Activated CD8-positive, alpha-beta memory T cell treated with anti-CD3 and anti-CD28 coated beads, Interleukin-2, amount 10 ng/mL, durations not matched to agents 7 days and 5 days (primary cell): Measurements from ENCODE around the gene ZCWPW1. TPM values are rescaled to one million over a fixed set of nuclear protein-coding genes. Genes with fewer than 3 reads are reported as not detected.
"Not testable (repeated sequence)": the region's sequence is repeated elsewhere in the genome, so short reads cannot be mapped to it uniquely, and the experiment has no call there.

Source experiments
- ATAC-seq: fragments of 150-1000 bp; cut with Tn5 transposase; one replicate; pipeline ENCODE4 v1.10.0; 2021; ENCODE audit warnings: moderate library complexity
- CTCF ChIA-PET: fragments of 350-600 bp; sonication (Branson Sonifier 250); formaldehyde crosslinking; loops from one replicate; lab custom pipeline; 2021; ENCODE audit warnings: antibody characterized with exemption; lab: Charles Lee
- DNase-seq: peaks from one replicate; pipeline ENCODE4 v3.0.0-alpha.2; 2020
- H3K27ac Mint-ChIP-seq: one replicate; pipeline ENCODE4 v1.8.0; 2021; ENCODE audit warnings: mild to moderate bottlenecking, mixed read lengths
- H3K27me3 Mint-ChIP-seq: one replicate; pipeline ENCODE4 v1.8.0; 2021; ENCODE audit warnings: mixed read lengths
- H3K36me3 Mint-ChIP-seq: one replicate; pipeline ENCODE4 v1.8.0; 2021; ENCODE audit warnings: mild to moderate bottlenecking, mixed read lengths
- H3K4me1 Mint-ChIP-seq: one replicate; pipeline ENCODE4 v1.8.0; 2021; ENCODE audit warnings: mixed read lengths
- H3K4me3 Mint-ChIP-seq: one replicate; pipeline ENCODE4 v1.8.0; 2021; ENCODE audit warnings: mild to moderate bottlenecking, moderate library complexity, mixed read lengths
- H3K9me3 Mint-ChIP-seq: one replicate; pipeline ENCODE4 v1.8.0; 2022; ENCODE audit warnings: low read depth, mixed read lengths
- total RNA-seq, 2 experiments: library from RNA; stranded (reverse); gene quantifications; one replicate each; pipeline ENCODE4 v1.2.3, GENCODE V29; 2021

ZCWPW1 gene
- total RNA-seq, 2 experiments from 2014 or later = 2.6 to 3.3 TPM

- H3K4me1 Mint-ChIP-seq = peaks cover 66% of the 10 kb centered on the region
- CTCF ChIA-PET = no interaction called here
Measured at GRCh38 chr7:100370303-100370702, 58.2 kb downstream of the ZCWPW1 start.

DNA sequence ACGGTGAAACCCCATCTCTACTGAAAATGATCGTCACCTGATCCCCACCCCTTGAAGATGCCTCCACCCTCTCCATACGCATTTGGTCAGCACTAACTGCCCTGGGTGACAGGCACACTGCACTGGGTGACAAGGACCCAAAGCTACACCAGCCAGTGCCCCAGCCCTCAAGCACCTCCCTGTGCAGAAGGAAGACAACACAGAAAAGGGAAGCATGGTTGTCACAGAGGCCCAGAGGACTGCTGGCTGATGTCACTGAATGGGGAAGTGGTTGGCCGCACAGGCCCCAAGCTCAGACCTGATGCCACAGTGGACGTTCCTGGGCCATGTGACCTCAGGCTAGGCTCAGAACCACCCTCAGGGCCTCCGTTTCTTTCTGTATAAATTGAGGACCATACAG is 59.4 kb downstream of the ZCWPW1 start:
- Mint-ChIP-seq H3K4me3 (no peak overlapping the region), H3K27me3 (no peaks in the 10 kb centered on the region), H3K9me3 (no peaks in the 10 kb centered on the region), H3K4me1 (peaks cover 65% of the 10 kb centered on the region), H3K36me3 (peaks cover 13% of the 10 kb centered on the region), H3K27ac (peak overlapping the region; percentile 86)
- CTCF ChIA-PET = interaction anchor here (1.7 kb wide), 1 partner anchor 336 kb away, joined by 4 read pairs; the partner anchor contains the start of gene POP7
- no peak for ATAC-seq
- no peak for DNase-seq

More at GRCh38 chr7:100370303-100370702, 58.2 kb downstream of the ZCWPW1 start:
- Mint-ChIP-seq H3K4me3 (no peak overlapping the region), H3K27me3 (no peaks in the 10 kb centered on the region), H3K9me3 (no peaks in the 10 kb centered on the region), H3K36me3 (peaks cover 4% of the 10 kb centered on the region), H3K27ac (no peak overlapping the region)
- ATAC-seq (no peak), DNase-seq (no peak)

DNA sequence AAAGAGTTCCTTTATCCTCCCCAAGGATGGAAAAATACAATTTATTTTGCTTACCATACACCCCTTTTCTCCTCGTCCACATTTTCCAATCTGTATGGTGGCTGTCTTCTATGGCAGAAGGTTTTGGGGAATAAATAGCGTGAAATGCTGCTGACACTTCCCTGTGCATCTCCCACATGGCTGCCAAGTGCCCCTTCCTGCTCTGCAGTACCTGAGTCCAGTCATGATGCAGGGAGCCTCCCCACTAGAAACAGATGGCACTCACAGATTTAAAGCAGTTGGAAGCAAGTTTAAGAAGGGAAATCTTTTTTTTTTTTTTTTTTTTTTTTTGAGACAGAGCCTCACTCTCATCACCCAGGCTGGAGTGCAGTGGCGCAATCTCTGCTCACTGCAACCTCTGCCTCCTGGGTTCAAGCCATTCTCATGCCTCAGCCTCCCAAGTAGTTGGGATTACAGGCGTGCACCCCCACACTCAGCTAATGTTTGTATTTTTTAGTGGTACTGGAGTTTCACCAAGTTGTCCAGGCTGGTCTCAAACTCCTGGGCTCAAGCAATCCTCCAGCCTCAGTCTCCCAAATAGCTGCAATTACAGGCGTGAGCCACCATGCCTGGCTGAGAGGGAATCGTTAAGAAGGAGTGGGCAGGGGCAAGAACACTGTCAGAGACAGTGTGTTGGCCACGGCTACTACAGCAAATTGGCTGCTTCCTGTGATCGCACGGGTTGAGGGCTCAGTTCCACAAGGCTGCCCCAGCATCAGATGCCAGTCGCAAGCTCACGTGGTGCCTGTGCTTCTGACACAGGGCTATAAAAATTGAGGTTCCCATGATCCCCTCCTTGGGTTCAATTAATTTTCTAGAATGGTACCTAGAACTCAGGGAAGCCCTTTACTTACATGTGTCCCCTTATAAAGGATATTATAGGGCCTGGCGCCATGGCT is 60.6 kb downstream of the ZCWPW1 start:
- CTCF ChIA-PET = interaction anchor here (1.3 to 1.7 kb wide), 2 partner anchors 39 to 338 kb away, joined by 4 to 6 read pairs; partner anchors contain the start of gene POP7
- DNase-seq = no peak
- no peak for ATAC-seq
- Mint-ChIP-seq H3K27me3 (no peaks in the 10 kb centered on the region), H3K9me3 (no peaks in the 10 kb centered on the region), H3K4me1 (peaks cover 70% of the 10 kb centered on the region), H3K27ac (peak overlapping the region; percentile 86), H3K4me3 (no peak overlapping the region), H3K36me3 (peaks cover 23% of the 10 kb centered on the region)

DNA sequence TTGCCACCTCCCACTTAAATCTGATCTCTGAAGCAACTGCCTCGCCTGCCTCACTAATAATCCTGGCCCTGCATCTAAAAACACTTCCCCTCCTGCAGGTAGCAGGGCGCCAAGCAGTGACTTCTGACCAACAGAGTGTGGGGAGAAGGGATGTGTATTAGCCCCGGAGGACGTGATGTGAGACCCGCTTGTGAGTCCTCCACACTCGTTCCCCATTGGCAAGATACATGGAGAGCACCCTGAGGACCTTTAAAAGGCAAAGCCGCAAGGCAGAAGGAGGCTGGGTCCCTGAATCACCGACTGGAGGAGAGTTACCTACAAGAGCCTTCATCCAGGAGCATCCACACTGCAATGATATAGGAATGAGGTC is 61.3 kb downstream of the ZCWPW1 start:
- Mint-ChIP-seq H3K27me3 (no peaks in the 10 kb centered on the region), H3K4me3 (no peak overlapping the region), H3K4me1 (peaks cover 66% of the 10 kb centered on the region), H3K36me3 (peaks cover 30% of the 10 kb centered on the region), H3K27ac (peak overlapping the region; percentile 55), H3K9me3 (no peaks in the 10 kb centered on the region)
- CTCF ChIA-PET = no interaction called here
- DNase-seq (no peak), ATAC-seq (no peak)

DNA sequence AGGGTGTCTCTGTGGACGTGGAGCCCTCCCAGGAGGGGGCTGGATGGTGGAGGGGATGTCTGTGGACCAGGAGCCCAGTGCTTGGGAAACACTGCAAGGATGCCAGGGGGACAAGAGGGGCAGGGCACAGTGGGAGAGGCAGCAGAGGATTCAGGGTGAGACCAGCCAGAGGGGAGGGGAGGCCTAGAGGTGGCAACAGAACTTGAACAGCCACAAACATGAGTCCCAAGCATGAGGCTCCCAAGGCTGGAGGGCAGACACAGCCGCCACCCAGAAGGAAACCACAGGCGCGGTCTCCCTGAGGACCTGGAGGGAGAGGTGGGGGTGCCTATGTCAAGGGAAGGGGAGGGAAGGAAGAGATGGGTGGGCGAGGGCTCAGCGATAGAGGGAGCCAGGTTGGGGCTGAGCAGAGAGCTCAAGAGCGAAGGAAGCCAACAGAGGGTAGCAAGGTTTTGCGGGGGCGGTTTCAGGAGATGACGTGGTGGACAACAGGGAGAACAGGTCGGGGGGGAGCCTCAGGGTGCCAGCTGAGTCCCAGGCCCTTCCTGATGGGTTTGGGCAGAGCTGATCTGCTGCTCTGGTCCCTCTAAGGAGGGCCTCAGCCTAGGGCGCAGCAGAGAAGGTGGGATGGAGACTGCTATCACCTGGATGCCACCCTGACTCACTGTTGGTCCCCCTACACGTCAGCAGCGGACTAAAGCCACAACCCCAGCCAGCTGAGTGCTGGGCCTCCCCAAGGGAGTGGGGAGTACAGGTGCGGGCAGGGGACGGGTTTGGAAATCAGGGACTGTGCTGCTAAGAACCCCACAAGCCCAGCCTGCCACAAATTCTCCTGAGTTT is 61.9 kb downstream of the ZCWPW1 start:
- Mint-ChIP-seq H3K27me3 (no peaks in the 10 kb centered on the region), H3K4me3 (no peak overlapping the region), H3K9me3 (no peaks in the 10 kb centered on the region), H3K36me3 (peaks cover 36% of the 10 kb centered on the region), H3K4me1 (peaks cover 61% of the 10 kb centered on the region), H3K27ac (peak overlapping the region; percentile 95)
- peak; percentile 41 for ATAC-seq
- DNase-seq = peak; percentile 65
- CTCF ChIA-PET = interaction anchor here (0.7 to 2.2 kb wide), 2 partner anchors 41 to 236 kb away, joined by 3 to 9 read pairs; no protein-coding TSS in a partner anchor

DNA sequence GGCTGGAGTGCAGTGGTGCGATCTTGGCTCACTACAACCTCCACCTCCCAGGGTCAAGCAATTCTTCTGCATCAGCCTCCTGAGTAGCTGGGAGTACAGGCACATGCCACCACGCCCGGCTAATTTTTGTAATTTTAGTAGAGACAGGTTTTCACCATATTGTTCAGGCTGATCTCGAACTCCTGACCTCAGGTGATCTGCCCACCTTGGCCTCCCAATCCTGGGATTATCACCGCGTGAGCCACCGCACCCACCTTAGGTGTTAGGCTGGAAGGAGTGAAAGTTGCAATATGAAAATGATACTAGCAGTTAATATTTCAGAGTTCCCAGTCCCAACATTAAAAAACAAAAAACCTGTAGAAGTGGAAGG is 62.5 kb downstream of the ZCWPW1 start:
- not testable (repeated sequence) for ATAC-seq, DNase-seq, H3K27me3 Mint-ChIP-seq, H3K4me3 Mint-ChIP-seq, H3K9me3 Mint-ChIP-seq
- H3K27ac Mint-ChIP-seq = peak overlapping the region; percentile 95
- H3K4me1 Mint-ChIP-seq = peaks cover 60% of the 10 kb centered on the region
- CTCF ChIA-PET = interaction anchor here (0.7 to 2.2 kb wide), 4 partner anchors 8 to 235 kb away, joined by 3 to 9 read pairs (median 3); no protein-coding TSS in a partner anchor
- H3K36me3 Mint-ChIP-seq = peaks cover 40% of the 10 kb centered on the region

DNA sequence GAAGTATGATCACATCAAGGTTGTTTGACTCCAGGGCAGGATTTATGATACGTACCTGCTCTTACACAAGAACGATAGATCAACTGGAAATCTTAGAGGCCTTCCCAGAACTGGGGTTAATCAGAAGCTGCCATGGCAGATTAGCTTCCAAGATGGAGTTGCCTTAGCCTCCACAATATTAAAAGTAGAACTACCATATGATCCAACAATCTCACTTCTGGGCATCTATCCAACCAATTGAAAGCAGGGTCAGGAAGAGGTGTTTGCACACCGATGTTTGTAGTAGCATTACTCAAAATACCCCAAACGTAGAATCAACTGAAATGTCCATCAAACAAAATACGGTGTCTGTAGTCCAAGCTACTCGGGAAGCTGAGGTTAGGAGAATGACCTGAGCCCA is 64.0 kb downstream of the ZCWPW1 start:
- Mint-ChIP-seq H3K4me1 (peaks cover 60% of the 10 kb centered on the region), H3K27ac (peak overlapping the region; percentile 49), H3K27me3 (no peaks in the 10 kb centered on the region), H3K4me3 (no peak overlapping the region), H3K36me3 (peaks cover 50% of the 10 kb centered on the region), H3K9me3 (no peaks in the 10 kb centered on the region)
- no peak for DNase-seq
- CTCF ChIA-PET = interaction anchor here (1.5 to 2.2 kb wide), 2 partner anchors 10 to 43 kb away, joined by 3 to 9 read pairs; no protein-coding TSS in a partner anchor
- ATAC-seq = no peak

GRCh38 chr7:100363797-100364196 is 64.7 kb downstream of the ZCWPW1 start:
- ATAC-seq, CTCF ChIA-PET, H3K4me3 Mint-ChIP-seq, DNase-seq, H3K27me3 Mint-ChIP-seq, H3K27ac Mint-ChIP-seq, H3K9me3 Mint-ChIP-seq: not testable (repeated sequence)
- Mint-ChIP-seq H3K4me1 (peaks cover 54% of the 10 kb centered on the region), H3K36me3 (peaks cover 56% of the 10 kb centered on the region)

- H3K36me3 Mint-ChIP-seq = peaks cover 57% of the 10 kb centered on the region
- ATAC-seq = no peak
- peaks cover 48% of the 10 kb centered on the region for H3K4me1 Mint-ChIP-seq
- H3K27ac Mint-ChIP-seq = no peak overlapping the region
- CTCF ChIA-PET = no interaction called here
- no peak for DNase-seq
- H3K9me3 Mint-ChIP-seq = no peaks in the 10 kb centered on the region
- no peaks in the 10 kb centered on the region for H3K27me3 Mint-ChIP-seq
- H3K4me3 Mint-ChIP-seq = no peak overlapping the region
Measured at GRCh38 chr7:100363098-100363497, 65.4 kb downstream of the ZCWPW1 start.

GRCh38 chr7:100360135-100360854 is 68.2 kb downstream of the ZCWPW1 start:
- peaks cover 57% of the 10 kb centered on the region for H3K36me3 Mint-ChIP-seq
- no peak for ATAC-seq
- CTCF ChIA-PET = no interaction called here
- H3K9me3 Mint-ChIP-seq = no peaks in the 10 kb centered on the region
- H3K27me3 Mint-ChIP-seq = no peaks in the 10 kb centered on the region
- H3K4me1 Mint-ChIP-seq = peaks cover 22% of the 10 kb centered on the region
- peak overlapping the region; percentile 45 for H3K27ac Mint-ChIP-seq
- DNase-seq = no peak
- no peak overlapping the region for H3K4me3 Mint-ChIP-seq

DNA sequence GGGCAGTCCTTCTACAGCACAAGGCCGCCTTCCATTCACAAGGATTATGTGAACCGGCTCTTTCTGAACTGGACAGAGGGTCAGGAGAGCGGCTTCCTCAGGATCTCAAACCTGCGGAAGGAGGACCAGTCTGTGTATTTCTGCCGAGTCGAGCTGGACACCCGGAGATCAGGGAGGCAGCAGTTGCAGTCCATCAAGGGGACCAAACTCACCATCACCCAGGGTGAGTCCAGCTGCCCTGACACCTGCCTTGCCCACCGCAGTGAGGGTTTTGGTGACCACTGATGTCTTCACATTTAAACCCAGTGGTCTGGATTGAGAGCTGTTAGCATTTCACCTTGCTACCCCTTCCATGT is 69.7 kb downstream of the ZCWPW1 start:
- peaks cover 15% of the 10 kb centered on the region for H3K4me1 Mint-ChIP-seq
- no peak for DNase-seq
- peaks cover 51% of the 10 kb centered on the region for H3K36me3 Mint-ChIP-seq
- no peaks in the 10 kb centered on the region for H3K9me3 Mint-ChIP-seq
- ATAC-seq = no peak
- no peak overlapping the region for H3K4me3 Mint-ChIP-seq
- H3K27me3 Mint-ChIP-seq = no peaks in the 10 kb centered on the region
- CTCF ChIA-PET = interaction anchor here (1.0 kb wide), 1 partner anchor 49 kb away, joined by 4 read pairs; no protein-coding TSS in a partner anchor
- no peak overlapping the region for H3K27ac Mint-ChIP-seq

DNA sequence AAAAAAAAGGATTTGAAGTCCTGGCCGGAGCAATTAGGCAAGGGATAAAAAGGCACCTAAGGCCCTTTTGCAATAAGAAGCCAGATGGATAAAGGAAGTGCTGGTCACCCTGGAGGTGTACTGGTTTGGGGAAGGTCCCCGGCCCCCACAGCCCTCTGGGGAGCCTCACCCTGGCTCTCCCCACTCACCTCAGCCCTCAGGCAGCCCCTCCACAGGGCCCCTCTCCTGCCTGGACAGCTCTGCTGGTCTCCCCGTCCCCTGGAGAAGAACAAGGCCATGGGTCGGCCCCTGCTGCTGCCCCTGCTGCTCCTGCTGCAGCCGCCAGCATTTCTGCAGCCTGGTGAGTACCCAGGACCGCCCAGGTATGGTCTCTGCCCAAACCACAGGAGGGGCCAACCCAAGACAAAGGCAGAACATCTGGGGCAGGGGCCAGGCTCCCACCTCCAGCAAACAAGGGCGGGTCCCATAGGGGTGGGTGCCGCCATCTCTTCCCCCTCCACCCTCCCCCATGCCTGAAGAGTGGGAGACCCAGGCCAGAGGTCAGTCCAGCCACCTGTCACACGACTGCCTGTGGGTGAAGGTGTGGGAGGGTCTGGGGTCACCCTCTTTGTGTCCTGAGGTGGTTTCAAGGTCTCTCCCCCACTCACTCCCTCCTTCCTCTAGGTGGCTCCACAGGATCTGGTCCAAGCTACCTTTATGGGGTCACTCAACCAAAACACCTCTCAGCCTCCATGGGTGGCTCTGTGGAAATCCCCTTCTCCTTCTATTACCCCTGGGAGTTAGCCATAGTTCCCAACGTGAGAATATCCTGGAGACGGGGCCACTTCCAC is 70.3 kb downstream of the ZCWPW1 start, which contains the start of gene PILRB:
TSS of gene PILRB (plus strand) at position 91 of the 830 bp plus-strand sequence. CDS start at position 277, 186 bp downstream.
- Mint-ChIP-seq H3K27me3 (no peaks in the 10 kb centered on the region), H3K4me1 (peaks cover 16% of the 10 kb centered on the region), H3K4me3 (no peak within 1 kb of the TSS), H3K27ac (peak within 1 kb of the TSS; percentile 32), H3K9me3 (no peaks in the 10 kb centered on the region), H3K36me3 (peaks cover 50% of the 10 kb centered on the region)
- no peak for ATAC-seq
- CTCF ChIA-PET = no interaction called here
- DNase-seq = no peak
